ENCODE results near the gene PAGR1. TPM values are rescaled to one million over a fixed set of nuclear protein-coding genes. Genes with fewer than 3 reads are reported as not detected.
A peak's percentile ranks its signal among the peaks of the same experiment; 100 is the strongest.

Gene PAGR1
- total and polyA plus RNA-seq, 2 of the 13 experiments (the other 11 are each of a cell fraction or from before 2014, with no cell fraction given): 9.8 to 66.4 TPM

GRCh38 chr16:29807426-29808218 lies 8.3 kb upstream of the PAGR1 start (continued):
- TF ChIP-seq E2F5 (CRISPR knock-in tag; conservative IDR thresholded peaks at IDR 0.05) (peak; percentile 61; the same call in 1 of the 2 replicates), HNF1A (IDR thresholded peaks at IDR 0.05; ENCODE audit: low read depth) (no peak), HNF1A (CRISPR knock-in tag; IDR thresholded peaks at IDR 0.05; ENCODE audit: borderline replicate concordance) (peak; percentile 90), CBX1 (IDR thresholded peaks at IDR 0.05; ENCODE audit: low read depth) (peak; percentile 24), SKI (IDR thresholded peaks at IDR 0.05; ENCODE audit: partially characterized antibody) (no peak), CBFB (CRISPR knock-in tag; IDR thresholded peaks at IDR 0.05) (peak; percentile 18), ZNF747 (CRISPR knock-in tag; IDR thresholded peaks at IDR 0.05; ENCODE audit: borderline replicate concordance) (peak; percentile 96), ZNF646 (CRISPR knock-in tag; IDR thresholded peaks at IDR 0.05) (peak; percentile 80), KDM6A (CRISPR knock-in tag; IDR thresholded peaks at IDR 0.05; ENCODE audit: low read depth) (no peak), JUND (CRISPR knock-in tag; IDR thresholded peaks at IDR 0.05) (peak; percentile 60), ZNF275 (CRISPR knock-in tag; IDR thresholded peaks at IDR 0.05; ENCODE audit: borderline replicate concordance) (peak; percentile 98), ATF2 (CRISPR knock-in tag; IDR thresholded peaks at IDR 0.05) (peak; percentile 69; the same call in 1 of the 2 replicates), NFIC (IDR thresholded peaks at IDR 0.05; ENCODE audit: low read length) (no peak)

Data from HepG2 (cell line).